ENCODE measurements around the gene HNRNPK.

DNA sequence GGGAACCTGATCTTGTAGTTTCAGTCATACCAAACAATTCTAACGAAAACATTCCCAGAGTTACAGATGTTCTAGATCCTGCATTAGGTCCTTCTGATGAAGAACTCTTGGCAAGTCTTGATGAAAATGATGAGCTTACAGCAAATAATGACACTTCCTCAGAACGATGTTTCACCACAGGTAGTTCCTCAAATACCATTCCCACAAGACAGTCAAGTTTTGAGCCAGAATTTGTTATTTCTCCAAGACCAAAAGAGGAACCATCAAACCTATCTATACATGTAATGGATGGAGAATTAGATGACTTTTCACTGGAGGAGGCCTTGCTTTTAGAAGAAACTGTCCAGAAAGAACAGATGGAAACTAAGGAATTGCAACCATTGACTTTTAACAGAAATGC is 21.6 kb upstream of the HNRNPK start:
- TF ChIP-seq POLR2A (IDR thresholded peaks at IDR 0.05) (no peak), EP300 (IDR thresholded peaks at IDR 0.05) (no peak)
- TF ChIP-seq, protein P1, sequence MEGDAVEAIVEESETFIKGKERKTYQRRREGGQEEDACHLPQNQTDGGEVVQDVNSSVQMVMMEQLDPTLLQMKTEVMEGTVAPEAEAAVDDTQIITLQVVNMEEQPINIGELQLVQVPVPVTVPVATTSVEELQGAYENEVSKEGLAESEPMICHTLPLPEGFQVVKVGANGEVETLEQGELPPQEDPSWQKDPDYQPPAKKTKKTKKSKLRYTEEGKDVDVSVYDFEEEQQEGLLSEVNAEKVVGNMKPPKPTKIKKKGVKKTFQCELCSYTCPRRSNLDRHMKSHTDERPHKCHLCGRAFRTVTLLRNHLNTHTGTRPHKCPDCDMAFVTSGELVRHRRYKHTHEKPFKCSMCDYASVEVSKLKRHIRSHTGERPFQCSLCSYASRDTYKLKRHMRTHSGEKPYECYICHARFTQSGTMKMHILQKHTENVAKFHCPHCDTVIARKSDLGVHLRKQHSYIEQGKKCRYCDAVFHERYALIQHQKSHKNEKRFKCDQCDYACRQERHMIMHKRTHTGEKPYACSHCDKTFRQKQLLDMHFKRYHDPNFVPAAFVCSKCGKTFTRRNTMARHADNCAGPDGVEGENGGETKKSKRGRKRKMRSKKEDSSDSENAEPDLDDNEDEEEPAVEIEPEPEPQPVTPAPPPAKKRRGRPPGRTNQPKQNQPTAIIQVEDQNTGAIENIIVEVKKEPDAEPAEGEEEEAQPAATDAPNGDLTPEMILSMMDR (IDR thresholded peaks at IDR 0.05) = no peak

Measured in tibial nerve (tissue), 4 donors.